ENCODE results near the gene CSH1.
"Not testable (repeated sequence)": the region's sequence is repeated elsewhere in the genome, so short reads cannot be mapped to it uniquely, and the experiment has no call there.

CSH1 gene

DNA sequence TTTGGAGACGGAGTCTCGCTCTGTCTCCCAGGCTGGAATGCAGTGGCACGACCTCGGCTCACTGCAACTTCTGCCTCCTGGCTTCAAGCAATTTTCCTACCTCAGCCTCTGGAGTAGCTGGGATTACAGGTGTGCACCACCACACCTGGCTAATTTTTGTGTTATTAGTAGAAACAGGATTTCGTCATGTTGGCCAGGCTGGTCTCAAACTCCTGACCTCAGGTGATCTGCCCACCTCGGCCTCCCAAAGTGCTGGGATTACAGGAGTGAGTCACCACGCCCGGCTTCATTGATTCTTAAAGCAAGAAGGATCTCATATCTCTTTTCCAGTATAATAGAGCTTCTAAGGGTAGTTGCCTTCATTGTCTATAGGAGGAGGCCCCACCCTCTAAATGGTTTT, 8.4 kb upstream of the CSH1 start:
- DNase-seq (ENCODE audit: low read depth in 2 of 2) = not testable (repeated sequence)

DNA sequence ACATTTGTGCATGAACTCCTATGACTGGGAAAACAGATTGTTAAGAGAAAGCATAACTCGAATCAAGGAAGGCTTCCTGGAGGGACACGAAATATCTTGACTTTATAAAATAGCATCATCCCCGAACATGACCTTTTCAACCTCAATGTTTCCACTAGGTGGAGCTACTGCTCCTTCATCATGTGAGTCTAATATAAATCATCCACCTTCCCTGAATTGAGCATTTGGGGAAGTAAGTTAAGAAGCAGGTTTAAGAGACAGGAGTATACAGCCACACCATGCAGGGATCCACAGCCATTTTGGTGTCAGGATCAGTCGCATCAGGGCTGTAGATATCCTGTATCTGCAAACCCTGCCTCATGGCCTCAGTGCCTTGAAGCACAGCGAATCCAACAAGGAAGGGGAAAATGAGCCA, 7.4 kb upstream of the CSH1 start:
- not testable (repeated sequence) for DNase-seq (ENCODE audit: low read depth in 2 of 2)

DNA sequence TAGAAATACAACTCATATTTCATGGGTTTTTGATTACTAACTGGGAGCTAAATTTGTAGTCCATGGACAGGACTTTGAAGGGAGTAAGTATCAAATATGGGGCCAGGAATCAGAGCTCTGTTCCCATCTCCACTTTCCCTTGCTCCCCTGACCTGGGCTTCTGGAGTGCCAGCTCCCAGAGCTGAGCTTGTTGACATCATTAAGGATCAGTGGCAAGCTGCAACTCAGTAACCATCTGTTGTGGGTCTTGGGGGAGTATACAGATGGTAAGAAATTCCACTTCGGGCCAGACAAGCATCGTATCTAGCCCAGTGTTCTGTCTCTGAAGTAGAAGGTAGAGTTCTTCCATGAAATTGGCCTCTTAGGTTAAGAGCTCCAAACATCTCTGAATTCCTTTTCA, 5.6 kb upstream of the CSH1 start:
- DNase-seq (ENCODE audit: low read depth in 2 of 2) = not testable (repeated sequence)

DNA sequence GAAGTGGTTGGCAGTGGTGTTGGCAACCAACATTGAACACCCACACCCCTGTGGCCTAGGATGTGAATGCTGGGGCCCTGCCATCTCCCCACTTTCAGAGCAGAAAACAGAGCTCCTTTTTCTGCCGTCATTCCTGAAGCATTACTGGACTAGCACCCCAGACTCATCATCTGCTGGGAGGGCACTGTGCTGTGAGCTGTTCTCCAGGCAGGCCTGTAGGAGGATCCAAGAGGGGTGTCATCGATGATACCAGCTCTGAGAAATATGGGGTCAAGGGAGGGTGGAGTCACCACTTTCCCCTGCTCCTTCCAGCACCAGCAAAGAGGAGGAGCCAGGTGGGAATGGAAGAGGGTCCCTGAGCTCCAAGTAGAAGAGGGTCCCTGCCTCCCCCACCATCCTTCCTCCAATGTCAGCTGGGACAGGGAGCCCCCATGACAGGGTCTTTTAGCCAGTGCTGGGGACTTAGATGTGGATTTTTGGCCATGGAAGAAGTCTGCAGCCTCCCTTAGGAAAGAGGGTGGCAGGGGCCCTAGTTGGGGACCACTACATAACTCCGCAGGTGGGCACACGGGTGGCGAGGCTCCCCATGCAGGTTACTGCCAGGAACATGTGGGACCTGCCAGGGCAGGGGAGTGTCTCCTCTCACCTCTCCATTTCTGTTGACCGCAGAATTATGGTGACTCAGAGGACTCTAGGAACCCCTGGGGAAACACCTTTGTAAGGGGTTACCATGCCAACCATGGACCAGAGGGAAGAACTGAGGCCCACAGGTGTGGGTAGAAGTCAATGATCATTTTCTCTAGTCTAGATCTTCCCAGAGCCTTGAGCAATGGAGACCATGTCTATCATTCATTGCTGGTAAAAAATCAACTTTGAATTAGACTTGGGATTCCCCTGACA, 2.8 kb upstream of the CSH1 start:
- peak in 1 of 2 donors; percentile 31 for DNase-seq (ENCODE audit: low read depth in 2 of 2)

DNA sequence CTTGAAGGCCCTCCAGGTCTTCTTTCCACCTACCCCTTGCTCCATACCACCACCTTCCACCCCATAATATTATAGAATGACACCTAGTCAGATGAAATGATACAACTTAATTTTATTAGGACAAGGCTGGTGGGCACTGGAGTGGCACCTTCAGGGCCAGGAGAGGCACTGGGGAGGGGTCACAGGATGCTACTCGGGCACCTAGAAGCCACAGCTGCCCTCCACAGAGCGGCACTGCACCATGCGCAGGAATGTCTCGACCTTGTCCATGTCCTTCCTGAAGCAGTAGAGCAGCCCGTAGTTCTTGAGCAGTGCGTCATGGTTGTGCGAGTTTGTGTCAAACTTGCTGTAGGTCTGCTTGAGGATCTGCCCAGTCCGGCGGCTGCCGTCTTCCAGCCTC, 1.6 kb downstream of the CSH1 start:
- DNase-seq (ENCODE audit: low read depth in 2 of 2) = not testable (repeated sequence)

DNA sequence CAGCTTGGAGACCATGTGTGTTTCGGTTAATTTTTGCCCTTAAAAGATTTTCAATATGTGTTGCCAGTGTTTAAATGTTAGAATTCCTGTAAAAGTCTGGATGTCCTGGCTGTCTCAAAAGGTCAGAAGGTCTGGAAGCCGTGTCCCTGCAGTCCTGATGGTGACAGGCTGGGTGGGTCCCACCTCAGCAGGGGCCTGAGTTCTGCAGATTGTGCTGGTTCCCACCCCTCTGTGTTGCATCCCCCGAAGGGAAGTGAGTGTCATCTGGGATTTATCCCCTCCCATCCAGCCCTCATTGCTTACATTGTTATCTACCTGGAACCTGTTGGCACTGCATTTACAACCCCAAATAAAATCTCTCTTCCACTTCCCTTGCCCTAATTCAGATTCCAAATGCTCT, 2.4 kb downstream of the CSH1 start:
- DNase-seq (ENCODE audit: low read depth in 2 of 2) = not testable (repeated sequence)

DNA sequence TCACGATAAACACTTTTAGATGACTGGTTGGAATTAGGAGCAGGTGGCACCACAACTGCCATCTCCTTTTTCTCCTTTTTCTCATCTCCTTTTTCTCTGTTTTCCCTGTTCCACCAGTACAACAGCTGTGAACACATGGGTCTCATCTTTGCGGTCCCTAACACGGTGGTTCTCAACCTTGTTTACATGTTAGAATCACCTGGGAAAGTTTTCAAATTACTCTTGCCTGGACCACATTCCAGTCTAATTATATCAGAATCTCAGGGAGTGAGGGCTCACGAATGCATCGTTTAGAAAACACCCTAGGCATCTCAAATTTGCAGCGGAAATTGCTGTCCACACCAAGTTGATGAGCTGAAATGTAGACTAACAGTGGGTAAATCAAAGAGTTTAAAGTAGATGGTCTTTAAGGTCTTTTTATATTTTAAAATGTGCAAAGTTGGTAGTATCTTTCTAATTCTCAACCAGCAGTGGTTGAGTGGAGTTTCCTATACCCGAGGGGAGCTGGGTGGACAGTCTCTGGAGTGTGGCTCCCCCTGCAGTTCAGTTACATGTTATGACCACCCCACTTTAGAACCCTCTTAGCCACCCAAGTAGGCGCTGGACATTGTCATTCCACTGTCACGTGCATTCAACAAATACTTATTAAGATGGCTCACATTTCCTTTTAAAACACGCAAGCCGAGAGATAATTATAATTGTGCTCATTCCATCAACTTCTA, 3.9 kb downstream of the CSH1 start:
- DNase-seq (ENCODE audit: low read depth in 2 of 2) = not testable (repeated sequence)

DNA sequence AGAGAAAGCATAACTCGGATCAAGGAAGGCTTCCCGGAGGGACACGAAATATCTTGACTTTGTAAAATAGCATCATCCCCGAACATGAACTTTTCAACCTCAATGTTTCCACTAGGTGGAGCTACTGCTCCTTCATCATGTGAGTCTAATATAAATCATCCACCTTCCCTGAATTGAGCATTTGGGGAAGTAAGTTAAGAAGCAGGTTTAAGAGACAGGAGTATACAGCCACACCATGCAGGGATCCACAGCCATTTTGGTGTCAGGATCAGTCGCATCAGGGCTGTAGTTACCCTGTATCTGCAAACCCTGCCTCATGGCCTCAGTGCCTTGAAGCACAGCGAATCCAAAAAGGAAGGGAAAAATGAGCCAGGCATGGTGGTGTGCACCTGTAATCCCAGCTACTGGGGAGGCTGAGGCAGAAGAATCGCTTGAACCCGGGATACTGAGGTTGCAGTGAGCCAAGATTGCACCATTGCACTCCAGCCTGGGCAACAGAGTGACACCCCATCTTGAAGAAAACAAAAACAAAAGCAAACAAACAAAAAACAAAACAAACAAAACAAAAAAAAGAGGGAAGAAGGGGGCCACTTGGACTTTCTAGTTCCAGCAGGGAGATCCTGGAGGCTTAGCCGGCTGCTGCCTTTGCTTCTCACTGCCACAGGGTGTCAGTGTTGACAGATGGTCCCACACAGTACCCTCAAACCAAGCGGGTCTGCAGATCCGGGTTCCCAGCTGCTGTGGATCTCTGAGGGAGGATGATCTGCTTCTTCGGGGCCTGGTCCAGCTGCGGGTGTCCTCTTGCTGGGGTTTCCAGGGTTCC, 7.1 kb downstream of the CSH1 start:
- DNase-seq (ENCODE audit: low read depth in 2 of 2) = not testable (repeated sequence)

DNA sequence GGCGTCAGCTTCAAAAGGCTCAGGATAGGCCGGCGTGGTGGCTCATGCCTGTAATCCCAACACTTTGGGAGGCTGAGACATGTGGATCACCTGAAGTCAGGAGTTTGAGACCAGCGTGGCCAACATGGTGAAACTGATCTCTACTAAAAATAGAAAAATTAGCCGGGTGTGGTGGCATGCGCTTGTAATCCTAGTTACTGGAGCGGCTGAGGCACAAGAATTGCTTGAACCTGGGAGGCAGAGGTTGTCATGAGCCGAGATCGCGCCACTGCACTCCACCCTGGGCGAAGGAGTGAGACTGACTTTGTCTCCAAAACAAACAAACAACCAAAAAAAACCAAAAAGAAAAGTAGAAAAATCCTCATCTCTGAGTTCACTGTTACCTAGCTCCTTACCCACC, 11.3 kb downstream of the CSH1 start:
- not testable (repeated sequence) for DNase-seq (ENCODE audit: low read depth in 2 of 2)

DNA sequence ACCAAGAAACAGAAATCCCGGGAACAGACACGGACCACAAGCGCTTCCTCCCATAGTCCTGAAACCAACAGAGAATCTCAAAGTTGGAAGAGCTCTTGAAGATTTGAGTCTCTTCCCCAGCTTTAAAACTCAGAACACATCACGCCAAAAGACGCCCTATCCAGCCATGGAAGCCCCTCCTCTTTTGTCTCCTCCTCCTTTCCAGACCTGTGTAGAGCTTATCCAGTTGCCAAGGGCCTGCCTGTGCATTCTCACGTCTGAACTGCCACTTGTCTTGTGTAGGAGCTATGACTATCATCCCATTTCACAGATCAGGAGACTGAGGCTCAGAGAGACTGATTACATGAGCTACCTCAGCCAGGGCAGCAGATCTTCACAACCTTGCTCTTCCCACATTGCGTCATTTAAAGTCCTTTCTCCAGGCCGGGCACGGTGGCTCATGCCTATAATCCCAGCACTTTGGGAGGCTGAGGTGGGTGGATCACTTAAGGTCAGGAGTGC, 13.7 kb downstream of the CSH1 start:
- DNase-seq (ENCODE audit: low read depth in 2 of 2) = not testable (repeated sequence)

DNA sequence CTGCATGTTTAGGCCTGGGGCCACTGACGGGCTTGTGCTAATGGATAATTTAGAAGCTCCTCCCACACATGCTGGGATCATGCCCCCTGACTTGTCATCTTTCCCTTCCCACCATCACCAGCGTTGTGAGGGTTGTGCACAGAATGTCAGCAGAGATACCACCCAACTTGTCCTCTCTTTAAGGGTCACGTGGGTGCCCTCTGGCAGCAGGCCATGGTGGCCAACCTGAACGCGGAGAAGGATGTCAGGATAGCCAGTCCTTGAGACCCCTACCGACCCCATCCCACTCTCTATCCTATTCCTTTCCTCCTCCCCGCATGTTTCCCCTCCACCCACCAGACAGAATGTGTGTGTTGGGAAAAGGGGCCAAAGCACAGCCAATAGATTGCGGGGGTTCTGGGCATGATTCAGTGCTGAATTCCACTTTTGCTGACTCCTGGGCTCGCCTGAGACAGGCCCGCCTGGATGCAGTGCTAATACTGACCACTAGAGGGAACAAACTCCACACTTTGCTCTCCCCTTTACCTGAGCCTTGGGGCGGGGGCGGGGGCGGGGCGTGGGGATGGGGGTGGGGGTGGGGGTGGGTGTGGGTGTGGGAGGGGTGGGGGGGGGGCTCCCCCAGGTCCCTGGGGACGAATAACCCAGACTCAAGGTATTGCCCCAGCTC, 14.3 kb downstream of the CSH1 start, which contains the start of gene GH2:
TSS of gene GH2 (minus strand) at position 10 of the 667 bp plus-strand sequence. CDS start 143 bp downstream, outside the sequence.
- DNase-seq (ENCODE audit: low read depth in 2 of 2) = peak; percentile 50 to 55

DNA sequence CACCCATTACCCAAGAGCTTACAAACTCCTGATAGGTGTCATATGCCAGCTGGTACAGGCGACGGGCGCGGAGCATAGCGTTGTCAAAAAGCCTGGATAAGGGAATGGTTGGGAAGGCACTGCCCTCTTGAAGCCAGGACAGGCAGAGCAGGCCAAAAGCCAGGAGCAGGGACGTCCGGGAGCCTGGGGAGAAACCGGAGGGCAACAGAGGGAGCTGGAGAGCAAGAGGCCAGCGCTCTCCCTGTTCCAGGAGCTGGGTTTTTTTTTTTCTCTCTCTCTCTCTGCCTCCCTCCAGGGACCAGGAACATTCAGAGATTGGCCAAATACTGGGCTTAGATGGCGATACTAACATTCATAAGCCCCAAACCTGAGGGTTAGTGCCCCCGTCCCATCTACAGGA, 15.0 kb downstream of the CSH1 start:
- not testable (repeated sequence) for DNase-seq (ENCODE audit: low read depth in 2 of 2)

DNA sequence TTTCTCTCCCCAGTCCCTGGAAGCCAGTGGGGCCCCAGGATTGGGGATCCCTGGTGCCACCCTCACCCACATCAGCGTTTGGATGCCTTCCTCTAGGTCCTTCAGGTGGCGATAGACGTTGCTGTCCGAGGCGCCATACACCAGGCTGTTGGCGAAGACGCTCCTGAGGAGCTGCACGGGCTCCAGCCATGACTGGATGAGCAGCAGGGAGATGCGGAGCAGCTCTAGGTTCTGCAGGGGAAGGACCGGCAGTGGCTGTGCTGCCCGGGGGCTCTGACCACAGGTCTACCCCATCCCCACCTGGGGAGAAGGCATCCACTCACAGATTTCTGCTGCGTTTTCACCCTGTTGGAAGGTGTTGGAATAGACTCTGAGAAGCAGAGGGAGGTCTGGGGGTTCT, 15.7 kb downstream of the CSH1 start:
- no peak for DNase-seq (ENCODE audit: low read depth in 2 of 2)

DNA sequence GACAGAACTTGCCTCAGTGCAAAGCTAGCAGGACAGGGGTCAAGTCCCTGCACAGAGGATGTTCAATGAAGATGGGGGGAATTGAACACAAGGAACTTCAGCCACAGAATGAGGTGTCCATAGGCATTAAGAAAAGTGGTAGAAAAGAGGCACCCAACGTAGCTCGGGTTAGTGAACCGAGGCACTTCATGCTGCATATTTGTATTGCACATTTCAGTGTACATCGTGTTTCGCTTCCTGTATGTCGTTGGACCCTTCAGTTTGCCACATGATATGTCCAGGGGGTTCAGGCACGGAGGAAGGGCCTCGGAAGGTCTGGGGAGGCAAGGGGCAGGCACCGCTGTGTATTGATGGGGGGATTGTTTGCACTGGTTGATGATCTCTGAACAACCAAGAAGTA, 18.0 kb downstream of the CSH1 start:
- DNase-seq (ENCODE audit: low read depth in 2 of 2) = not testable (repeated sequence)

DNA sequence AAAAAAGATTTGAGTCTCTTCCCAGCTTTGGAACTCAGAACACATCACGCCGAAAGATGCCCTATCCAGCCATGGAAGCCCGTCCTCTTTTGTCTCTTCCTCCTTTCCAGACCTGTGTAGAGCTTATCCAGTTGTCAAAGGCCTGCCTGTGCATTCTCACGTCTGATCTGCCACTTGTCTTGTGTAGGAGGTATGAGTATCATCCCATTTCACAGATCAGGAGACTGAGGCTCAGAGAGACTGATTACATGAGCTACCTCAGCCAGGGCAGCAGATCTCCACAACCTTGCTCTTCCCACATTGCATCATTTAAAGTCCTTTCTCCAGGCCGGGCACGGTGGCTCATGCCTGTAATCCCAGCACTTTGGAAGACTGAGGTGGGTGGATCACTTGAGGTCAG, 21.7 kb downstream of the CSH1 start:
- not testable (repeated sequence) for DNase-seq (ENCODE audit: low read depth in 2 of 2)

DNA sequence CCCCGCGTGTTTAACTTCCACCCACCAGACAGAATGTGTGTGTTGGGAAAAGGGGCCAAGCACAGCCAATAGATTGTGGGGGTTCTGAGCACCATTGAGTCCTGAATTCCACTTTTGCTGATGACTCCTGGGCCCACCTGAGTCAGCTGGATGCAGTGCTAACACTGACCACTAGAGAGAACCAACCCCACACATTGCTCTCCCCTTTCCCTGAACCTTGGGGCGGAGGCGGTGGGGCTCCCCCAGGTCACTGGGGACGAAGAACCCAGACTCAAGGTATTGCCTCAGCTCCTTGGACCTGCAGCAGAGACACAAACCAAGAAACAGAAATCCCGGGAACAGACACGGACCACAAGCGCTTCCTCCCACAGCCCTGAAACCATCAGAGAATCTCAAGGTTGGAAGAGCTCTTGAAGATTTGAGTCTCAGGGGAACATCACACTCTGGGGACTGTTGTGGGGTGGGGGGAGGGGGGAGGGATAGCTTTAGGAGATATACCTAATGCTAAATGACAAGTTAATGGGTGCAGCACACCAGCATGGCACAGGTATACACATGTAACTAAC, 22.2 kb downstream of the CSH1 start:
- not testable (repeated sequence) for DNase-seq (ENCODE audit: low read depth in 2 of 2)

DNA sequence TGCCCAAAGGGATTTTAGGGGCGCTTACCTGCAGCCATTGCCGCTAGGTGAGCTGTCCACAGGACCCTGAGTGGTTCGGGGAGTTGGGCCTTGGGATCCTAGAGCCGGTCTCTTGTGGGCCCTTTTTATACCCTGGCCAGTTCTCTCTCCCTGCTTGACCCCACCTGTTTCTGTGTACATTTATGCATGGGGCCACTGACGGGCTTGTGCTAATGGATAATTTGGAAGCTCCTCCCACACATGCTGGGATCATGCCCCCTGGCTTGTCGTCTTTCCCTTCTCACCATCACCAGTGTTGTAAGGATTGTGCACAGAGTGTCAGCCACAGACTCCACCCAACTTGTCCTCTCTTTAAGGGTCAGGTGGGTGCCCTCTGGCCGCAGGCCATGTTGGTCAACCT, 22.8 kb downstream of the CSH1 start, which contains the start of gene CSH2:
TSS of gene CSH2 (minus strand) at position 101 of the 400 bp plus-strand sequence. CDS start at position 38, 63 bp downstream.
- not testable (repeated sequence) for DNase-seq (ENCODE audit: low read depth in 2 of 2)

DNA sequence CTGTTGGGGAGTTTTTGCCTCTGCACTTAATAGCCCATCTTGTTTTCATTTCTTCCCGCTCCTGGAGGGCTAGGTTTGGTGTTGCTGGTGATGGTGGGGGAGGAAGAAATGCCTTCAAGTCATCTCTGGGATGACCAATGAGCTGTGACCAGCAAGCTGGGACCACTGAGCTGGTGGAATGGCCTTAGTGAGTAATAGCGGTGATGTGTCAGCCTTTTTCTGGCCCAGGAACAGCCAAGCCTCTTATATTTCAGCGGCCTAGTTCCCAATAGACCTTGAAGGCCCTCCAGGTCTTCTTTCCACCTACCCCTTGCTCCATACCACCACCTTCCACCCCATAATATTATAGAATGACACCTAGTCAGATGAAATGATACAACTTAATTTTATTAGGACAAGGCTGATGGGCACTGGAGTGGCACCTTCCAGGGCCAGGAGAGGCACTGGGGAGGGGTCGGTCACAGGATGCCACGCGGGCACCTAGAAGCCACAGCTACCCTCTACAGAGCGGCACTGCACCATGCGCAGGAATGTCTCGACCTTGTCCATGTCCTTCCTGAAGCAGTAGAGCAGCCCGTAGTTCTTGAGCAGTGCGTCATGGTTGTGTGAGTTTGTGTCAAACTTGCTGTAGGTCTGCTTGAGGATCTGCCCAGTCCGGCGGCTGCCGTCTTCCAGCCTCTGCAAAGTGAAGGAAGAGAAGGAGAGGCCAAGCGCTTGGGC, 24.6 kb downstream of the CSH1 start:
- DNase-seq (ENCODE audit: low read depth in 2 of 2) = not testable (repeated sequence)

DNA sequence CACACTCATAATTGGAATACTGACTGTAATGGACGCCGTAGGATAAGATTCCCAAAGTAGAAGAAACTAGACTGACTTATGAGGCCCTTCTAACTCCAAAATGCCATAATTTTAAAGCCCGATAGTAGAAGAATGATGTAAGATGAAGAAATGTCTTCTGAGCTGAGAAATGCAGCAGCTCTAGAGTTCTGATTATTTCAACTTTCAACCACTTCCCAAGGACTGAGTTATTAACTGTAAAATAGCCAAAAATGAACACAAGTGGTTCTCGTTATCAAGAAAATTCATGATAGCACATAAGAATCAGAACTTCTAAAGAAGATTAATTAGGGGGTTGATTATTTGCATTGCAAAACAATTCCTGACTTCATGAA, 26.1 kb downstream of the CSH1 start:
- not testable (repeated sequence) for DNase-seq (ENCODE audit: low read depth in 2 of 2)

Measured in stimulated activated CD4-positive, alpha-beta T cell treated with anti-CD3 and anti-CD28 coated beads, Interleukin-4, amount 100 ng/mL, for 48 hours (primary cell).